Heart left ventricle (tissue), 16 donors: ENCODE measurements around the gene LONRF2. TPM values are rescaled to one million over a fixed set of nuclear protein-coding genes. Genes with fewer than 3 reads are reported as not detected.

Experiments
- ATAC-seq, 4 donors: fragments of 200-7000 bp; cut with Tn5 transposase; one replicate each; pipeline ENCODE4 v1.9.1; 2020 to 2022; ENCODE audit warnings: moderate library complexity in 4 of 4, mild to moderate bottlenecking in 3 of 4, moderate number of reproducible peaks in 1 of 4
- DNase-seq, 5 donors: peaks; one replicate each; pipeline ENCODE4 v3.0.0-alpha.2; 2020
- H3K27ac ChIP-seq, 12 donors: fragments of 200-600 bp; sonication (generic) in 4 of 12; one replicate each; pipeline versions ENCODE4 v1.5.0 to v1.8.0; 2016 to 2022; ENCODE audit warnings: mild to moderate bottlenecking in 2 of 12
- H3K27me3 ChIP-seq, 9 donors: fragments of 200-600 bp; sonication (generic) in 2 of 9; one replicate each; pipeline versions ENCODE4 v1.5.1 to v1.8.0; 2016 to 2022; ENCODE audit warnings: mild to moderate bottlenecking in 3 of 9
- H3K36me3 ChIP-seq, 9 donors: fragments of 200-600 bp; sonication (generic) in 2 of 9; one replicate each; pipeline versions ENCODE4 v1.5.0 to v1.8.0; 2018 to 2022; ENCODE audit warnings: mild to moderate bottlenecking in 2 of 9
- H3K4me1 ChIP-seq, 12 donors: fragments of 200-600 bp; sonication (generic) in 4 of 12; one replicate each; pipeline versions ENCODE4 v1.5.0 to v1.8.0; 2016 to 2022; ENCODE audit warnings: mild to moderate bottlenecking in 3 of 12
- H3K4me3 ChIP-seq, 12 donors: fragments of 200-600 bp; sonication (generic) in 4 of 12; one replicate each; pipeline versions ENCODE4 v1.5.0 to v1.8.0; 2017 to 2022; ENCODE audit warnings: mild to moderate bottlenecking in 9 of 12, moderate library complexity in 4 of 12
- H3K9me3 ChIP-seq, 12 donors: fragments of 200-600 bp; sonication (generic) in 4 of 12; one replicate each; pipeline versions ENCODE4 v1.5.0 to v1.8.0; 2016 to 2022; ENCODE audit warnings: mild to moderate bottlenecking in 1 of 12
- CTCF ChIP-seq, 12 donors: fragments of 200-600 bp; sonication (generic) in 4 of 12; IDR thresholded peaks; one replicate each; pipeline versions ENCODE4 v1.5.0 to v1.8.0; 2018 to 2022; ENCODE audit warnings: antibody characterized with exemption in 12 of 12, mild to moderate bottlenecking in 5 of 12
- POLR2A ChIP-seq, 2 donors: fragments of 450-650 bp; IDR thresholded peaks; one replicate each; pipeline ENCODE4 v1.6.1; 2017; ENCODE audit warnings: antibody characterized with exemption in 2 of 2, mild to moderate bottlenecking in 2 of 2, moderate library complexity in 2 of 2
- WGBS, 4 donors: extraction: QIAGEN DNeasy Blood & Tissue Kit in 2 of 4; methylation state at CpG; one replicate each; pipeline versions ENCODE4 v1.1.5 to v1.1.7; 2013 to 2018; 5-methylcytosine and 5-hydroxymethylcytosine counted together
- intact Hi-C, 10 donors: fragments of 100-400 bp; cut with DNase I; formaldehyde crosslinking; loops; one replicate each; pipeline versions ENCODE4 v1.11.1 to v1.14.2; 2022
- polyA plus RNA-seq, 2 donors: library from polyadenylated mRNA; stranded (reverse); fragments of 200-250 nt; gene quantifications; one replicate each; pipeline ENCODE4 v1.2.3, GENCODE V29; 2013
- total RNA-seq, 9 donors: library from RNA; depleted of rRNA in 2 of 9; stranded (reverse); fragments of >200 nt in 2 of 9; fragmentation: NEBNext Ultra II Directional in 3 of 9; extraction: Animal tissue kit (Norgen Biotek cat#: 25700) in 3 of 9; gene quantifications; one replicate each; pipeline versions ENCODE4 v1.1.0 to v1.2.4, GENCODE V29; 2016 to 2023
- donor health status: ischemic (EF 13 %, LVEDD 7.1; RV severe dilation, severe dysfunction).
- donor health status: healthy with polysubstance abuse.
- donor health status: DM: no; HTN: yes; CAD: no.
- donor health status: DM: no; HTN: no; CAD: no.
- donor health status: ischemic (EF 25% LVEDD 6.9; RV normal size, moderate dysfunction).
- donor health status: ischemic (EF 25% LVEDD 5.7; RV mildly dilated, moderate dysfunction).
- donor health status: healthy.
- donor health status: DM: yes; HTN: yes; CAD: no.
- donor health status: ischemic (EF 35%, LVEDD 5.7; RV mildly dilated, moderate dysfunction).
- donor health status: nonischemic (EF 11% LVEDD 7.7; RV severe dilation, severe dysfunction).
- donor health status: DM: yes; HTN: yes; CAD: no.
- donor health status: PGD.
- donor health status: ischemic (EF 29% LVEDD 5.4; RV normal size, mild dysfunction).
- donor health status: nonischemic (EF 23%, LVEDD 6.1; RV moderate dilation, normal function).

The LONRF2 gene
- total and polyA plus RNA-seq, 11 donors, result 2.4 to 29.7 (median 16.5) TPM

- Histone ChIP-seq H3K9me3 (no peaks in the 10 kb centered on the region), H3K36me3 (no peaks in the 10 kb centered on the region), H3K27ac (no peak overlapping the region), H3K4me3 (no peak overlapping the region), H3K27me3 (no peaks in the 10 kb centered on the region), H3K4me1 (peaks cover 0 to 3% (median 0%) of the 10 kb centered on the region in 12 donors)
- WGBS, 4 donors, result 84 to 89% (median 87%) methylated on average over 4 of the region's 4 CpGs
- ATAC-seq, result no peak
- intact Hi-C loops, result loop anchor here in 8 of 10 donors (5.0 to 10.0 kb wide), 6 partner anchors 73 to 751 kb away; no protein-coding TSS in a partner anchor
- DNase-seq, result no peak
- TF ChIP-seq POLR2A (IDR thresholded peaks at IDR 0.05) (no peak), CTCF (IDR thresholded peaks at IDR 0.05) (no peak)
Measured at GRCh38 chr2:100248044-100248330, 74.3 kb downstream of the LONRF2 start.

- no peak for DNase-seq
- no peaks in the 10 kb centered on the region for H3K36me3 ChIP-seq
- peaks cover 0 to 8% (median 3%) of the 10 kb centered on the region in 12 donors for H3K4me1 ChIP-seq
- H3K9me3 ChIP-seq, result no peaks in the 10 kb centered on the region
- intact Hi-C loops, result loop anchor here in 8 of 10 donors (5.0 to 10.0 kb wide), 6 partner anchors 73 to 750 kb away; no protein-coding TSS in a partner anchor
- ATAC-seq, result no peak
- no peaks in the 10 kb centered on the region for H3K27me3 ChIP-seq
- WGBS, 4 donors, result 77 to 84% (median 82%) methylated on average over 14 of the region's 14 CpGs
- TF ChIP-seq CTCF (IDR thresholded peaks at IDR 0.05), result no peak
- TF ChIP-seq POLR2A (IDR thresholded peaks at IDR 0.05), result no peak
- H3K27ac ChIP-seq, result no peak overlapping the region
- H3K4me3 ChIP-seq, result no peak overlapping the region
Measured at GRCh38 chr2:100247256-100248043, 74.9 kb downstream of the LONRF2 start.

GRCh38 chr2:100246163-100247145 is 75.8 kb downstream of the LONRF2 start:
- ATAC-seq (no peak), DNase-seq (no peak)
- peaks cover 0 to 13% (median 3%) of the 10 kb centered on the region in 12 donors for H3K4me1 ChIP-seq
- 65 to 72% (median 70%) methylated on average over 28 of the region's 28 CpGs for WGBS, 4 donors
- no peak overlapping the region for H3K4me3 ChIP-seq
- H3K27me3 ChIP-seq, result no peaks in the 10 kb centered on the region
- no peak for TF ChIP-seq POLR2A (IDR thresholded peaks at IDR 0.05)
- peak in 10 of 12 donors; percentile 10 to 49 (median 35) for TF ChIP-seq CTCF (IDR thresholded peaks at IDR 0.05)
- H3K36me3 ChIP-seq, result no peaks in the 10 kb centered on the region
- no peak overlapping the region for H3K27ac ChIP-seq
- intact Hi-C loops, result loop anchor here in 8 of 10 donors (5.0 to 10.0 kb wide), 6 partner anchors 72 to 749 kb away; no protein-coding TSS in a partner anchor
- H3K9me3 ChIP-seq, result no peaks in the 10 kb centered on the region

- WGBS, 4 donors, result 92 to 98% (median 96%) methylated on average over 4 of the region's 4 CpGs
- ATAC-seq, result no peak
- H3K4me1 ChIP-seq, result peaks cover 0 to 13% (median 3%) of the 10 kb centered on the region in 12 donors
- no peaks in the 10 kb centered on the region for H3K27me3 ChIP-seq
- intact Hi-C loops, result loop anchor here in 8 of 10 donors (2.0 to 10.0 kb wide), 8 partner anchors 71 to 748 kb away; no protein-coding TSS in a partner anchor
- H3K36me3 ChIP-seq, result no peaks in the 10 kb centered on the region
- H3K27ac ChIP-seq, result no peak overlapping the region
- TF ChIP-seq POLR2A (IDR thresholded peaks at IDR 0.05), result no peak
- TF ChIP-seq CTCF (IDR thresholded peaks at IDR 0.05), result no peak
- no peak for DNase-seq
- no peak overlapping the region for H3K4me3 ChIP-seq
- no peaks in the 10 kb centered on the region for H3K9me3 ChIP-seq
Measured at GRCh38 chr2:100245681-100246080, 76.6 kb downstream of the LONRF2 start.
